Chondrocyte (in vitro differentiated cells): ENCODE measurements around the gene SMIM10L2A. TPM values are rescaled to one million over a fixed set of nuclear protein-coding genes. Genes with fewer than 3 reads are reported as not detected.
"Not testable (repeated sequence)": the region's sequence is repeated elsewhere in the genome, so short reads cannot be mapped to it uniquely, and the experiment has no call there.

ENCODE experiments used
- DNase-seq: peaks from one replicate; pipeline ENCODE4 v3.0.0; 2021; ENCODE audit warnings: mixed read lengths, low spot score
- H3K27ac Mint-ChIP-seq: one replicate; pipeline ENCODE4 v1.8.0; 2021; ENCODE audit warnings: mild to moderate bottlenecking, moderate library complexity, mixed read lengths; ENCODE audit not compliant: unreplicated experiment
- H3K27me3 Mint-ChIP-seq: 2 replicates; pipeline ENCODE4 v1.8.0; 2021; ENCODE audit warnings: low read depth, mixed read lengths
- H3K36me3 Mint-ChIP-seq: 2 replicates; pipeline ENCODE4 v1.8.0; 2021; ENCODE audit warnings: low read depth, mixed read lengths
- H3K4me1 Mint-ChIP-seq: 2 replicates; pipeline ENCODE4 v1.8.0; 2021; ENCODE audit warnings: low read depth, mild to moderate bottlenecking, mixed read lengths
- H3K4me3 Mint-ChIP-seq: one replicate; pipeline ENCODE4 v1.8.0; 2021; ENCODE audit warnings: mild to moderate bottlenecking, moderate library complexity, mixed read lengths; ENCODE audit not compliant: unreplicated experiment
- H3K9me3 Mint-ChIP-seq: 2 replicates; pipeline ENCODE4 v1.8.0; 2021; ENCODE audit warnings: low read depth, mixed read lengths
- CTCF ChIP-seq: fragments of 200-600 bp; sonication (generic); IDR thresholded peaks from 2 replicates; pipeline ENCODE4 v1.5.0; 2021; ENCODE audit warnings: antibody characterized with exemption, mild to moderate bottlenecking, moderate library complexity
- total RNA-seq: library from RNA; stranded (reverse); gene quantifications from 3 replicates; pipeline ENCODE4 v1.2.1, GENCODE V29; 2021

The SMIM10L2A gene
- total RNA-seq, 1 donor from 2014 or later: 0.40 TPM

- Mint-ChIP-seq H3K9me3 (peaks cover 17% of the 10 kb centered on the region), H3K27ac (no peak overlapping the region), H3K36me3 (no peaks in the 10 kb centered on the region), H3K27me3 (peaks cover 6% of the 10 kb centered on the region), H3K4me1 (no peaks in the 10 kb centered on the region), H3K4me3 (peak overlapping the region; percentile 48)
- DNase-seq: peak; percentile 85
- no peak for TF ChIP-seq CTCF
These were observed 210 bp upstream of the SMIM10L2A start for GRCh38 chrX:135421537-135421931.

DNA sequence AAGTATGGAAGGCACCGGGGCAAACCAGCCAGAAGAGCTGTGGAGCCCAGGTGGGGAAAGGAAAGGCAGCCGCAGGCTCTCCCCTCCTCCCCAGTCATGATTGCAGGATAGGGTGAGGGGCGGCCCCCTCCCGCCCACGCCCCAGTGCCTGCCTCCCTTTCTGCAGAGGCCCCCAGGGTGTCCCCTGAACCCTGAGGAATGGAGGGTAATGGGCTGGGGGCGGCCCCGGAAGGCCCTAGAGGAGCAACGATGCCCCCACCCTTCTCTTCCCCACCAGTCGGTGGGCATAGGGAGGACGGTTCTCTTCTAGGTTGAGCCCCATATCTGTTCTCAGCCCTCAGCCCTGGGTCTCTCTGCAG is 1.0 kb downstream of the SMIM10L2A start:
- H3K36me3 Mint-ChIP-seq, H3K27ac Mint-ChIP-seq, H3K4me1 Mint-ChIP-seq, H3K27me3 Mint-ChIP-seq, DNase-seq: not testable (repeated sequence)
- H3K9me3 Mint-ChIP-seq: peaks cover 13% of the 10 kb centered on the region
- H3K4me3 Mint-ChIP-seq: peak overlapping the region; percentile 44

DNA sequence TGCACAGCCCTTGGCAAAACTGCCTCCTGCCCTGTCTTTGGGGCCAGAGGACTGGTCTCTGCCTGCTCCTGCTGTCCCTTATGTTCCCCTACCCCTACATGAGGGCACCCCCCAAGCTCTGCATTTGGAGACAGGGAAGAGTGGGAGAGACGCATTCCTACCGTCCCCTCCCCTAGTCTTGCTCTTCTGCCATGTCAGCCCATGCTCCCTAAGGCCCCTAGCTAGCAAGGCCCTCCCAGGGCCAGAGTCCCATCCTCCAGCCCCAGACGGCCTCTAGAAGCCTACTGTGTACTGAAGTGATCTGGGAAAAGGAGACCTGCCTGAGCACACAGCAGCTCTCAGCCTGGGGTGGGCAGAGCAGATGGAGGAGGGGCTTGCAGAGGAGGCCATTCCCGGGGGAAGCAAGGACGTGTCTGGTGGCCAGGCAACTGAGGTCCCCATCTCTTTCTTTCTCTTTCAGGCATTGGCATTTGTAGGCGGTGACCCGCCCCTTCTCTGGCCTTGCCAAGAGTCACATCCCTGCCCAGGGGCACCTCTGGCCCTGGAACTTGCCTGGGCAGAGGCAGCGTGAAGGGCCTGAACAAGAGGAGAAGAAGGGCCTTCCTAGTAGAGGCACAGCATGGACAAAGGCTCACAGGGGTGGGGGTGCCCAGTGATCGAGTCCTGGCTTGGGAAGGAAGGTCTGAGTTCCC is 1.6 kb downstream of the SMIM10L2A start:
- peak overlapping the region; percentile 22 for H3K27ac Mint-ChIP-seq
- H3K36me3 Mint-ChIP-seq, H3K9me3 Mint-ChIP-seq, DNase-seq, H3K4me1 Mint-ChIP-seq, H3K4me3 Mint-ChIP-seq, H3K27me3 Mint-ChIP-seq: not testable (repeated sequence)

GRCh38 chrX:135424469-135424868 is 2.7 kb downstream of the SMIM10L2A start:
- Mint-ChIP-seq H3K4me3 (no peak overlapping the region), H3K9me3 (peaks cover 7% of the 10 kb centered on the region), H3K27me3 (peaks cover 4% of the 10 kb centered on the region), H3K36me3 (no peaks in the 10 kb centered on the region), H3K27ac (no peak overlapping the region), H3K4me1 (no peaks in the 10 kb centered on the region)
- no peak for TF ChIP-seq CTCF
- DNase-seq: no peak

DNA sequence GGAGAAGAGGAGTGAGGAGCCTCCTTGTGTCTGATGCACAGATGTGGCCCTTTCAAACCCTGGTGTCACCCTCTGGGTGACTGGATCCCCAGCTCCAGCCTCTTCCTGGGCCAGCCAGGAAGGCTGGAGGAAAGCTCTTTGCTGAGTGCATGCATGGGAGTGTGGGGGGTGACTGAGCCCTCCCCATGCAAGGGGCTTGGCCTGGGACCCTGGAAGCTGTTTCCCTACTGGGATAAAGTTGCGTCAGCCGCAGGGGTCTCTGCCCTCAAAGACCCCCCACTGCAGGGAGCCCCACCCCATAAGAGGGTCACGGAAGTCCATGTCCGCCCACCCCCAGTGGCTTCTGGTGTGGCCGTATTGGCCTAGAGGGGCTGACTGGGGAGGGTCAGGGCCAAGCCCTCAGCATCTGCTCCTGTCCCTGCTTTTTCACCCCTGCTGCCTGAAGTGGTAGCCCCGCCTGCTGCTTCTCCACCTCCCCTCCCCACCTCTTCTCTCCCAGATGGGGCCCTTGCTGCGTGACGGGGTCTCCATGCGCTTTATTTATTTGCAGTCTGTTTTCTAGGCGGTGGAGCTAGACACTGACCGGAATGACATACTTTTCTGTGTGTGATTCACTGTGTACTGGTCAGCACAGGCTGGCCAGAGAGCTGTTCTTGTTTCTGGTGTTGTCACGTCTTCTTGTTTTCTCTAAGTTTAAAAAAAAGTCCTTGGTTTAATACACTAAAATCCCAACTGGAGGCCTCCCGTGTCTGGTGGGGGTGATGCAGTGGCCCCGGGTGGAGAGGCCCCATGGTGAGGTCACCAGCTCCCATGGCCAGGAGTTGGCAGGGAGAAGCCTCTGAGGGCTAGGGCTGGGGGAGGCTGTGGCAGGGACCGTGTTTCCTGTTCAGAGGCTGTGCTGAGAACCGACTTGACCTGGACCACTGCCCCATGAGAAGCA is 3.6 kb downstream of the SMIM10L2A start:
- H3K27ac Mint-ChIP-seq: peak overlapping the region; percentile 54
- peaks cover 7% of the 10 kb centered on the region for H3K27me3 Mint-ChIP-seq
- no peak for DNase-seq
- H3K4me1 Mint-ChIP-seq: no peaks in the 10 kb centered on the region
- no peak overlapping the region for H3K4me3 Mint-ChIP-seq
- H3K9me3 Mint-ChIP-seq: peaks cover 7% of the 10 kb centered on the region
- no peaks in the 10 kb centered on the region for H3K36me3 Mint-ChIP-seq
- TF ChIP-seq CTCF: no peak

DNA sequence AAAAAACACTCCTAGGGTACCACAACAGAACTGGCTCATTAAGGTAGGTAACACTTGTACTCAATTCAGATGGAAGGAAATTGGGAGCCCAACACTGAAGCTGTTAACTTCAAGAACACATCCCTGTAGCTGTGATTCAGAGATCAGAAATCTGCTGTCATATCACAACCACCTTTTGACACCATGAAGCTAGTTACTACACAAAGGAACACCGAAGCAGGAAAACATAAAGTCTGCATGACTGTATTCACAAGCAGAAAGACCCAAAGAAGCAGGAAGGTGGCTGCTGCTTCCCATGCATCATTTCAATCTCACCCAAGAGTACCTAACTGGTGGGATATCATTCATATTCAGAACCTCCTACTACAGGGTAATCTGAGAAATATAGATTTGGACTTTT is 7.7 kb downstream of the SMIM10L2A start:
- Mint-ChIP-seq H3K27ac (no peak overlapping the region), H3K4me1 (no peaks in the 10 kb centered on the region), H3K27me3 (peaks cover 7% of the 10 kb centered on the region), H3K36me3 (no peaks in the 10 kb centered on the region), H3K9me3 (peaks cover 15% of the 10 kb centered on the region), H3K4me3 (no peak overlapping the region)
- no peak for DNase-seq
- TF ChIP-seq CTCF: no peak
